ENCODE measurements around the gene ARHGEF16. TPM values are rescaled to one million over a fixed set of nuclear protein-coding genes. Genes with fewer than 3 reads are reported as not detected.

Gene ARHGEF16
- total RNA-seq, 1 experiment from 2014 or later, result 3.0 TPM

GRCh38 chr1:3516911-3517675, 62.6 kb downstream of the ARHGEF16 start:
- DNase-seq (ENCODE audit: low read depth), result no peak

- DNase-seq (ENCODE audit: low read depth), result no peak
Measured at GRCh38 chr1:3518256-3518655, 63.8 kb downstream of the ARHGEF16 start.

- no peak for DNase-seq (ENCODE audit: low read depth)
Measured at GRCh38 chr1:3518756-3519155, 64.3 kb downstream of the ARHGEF16 start.

DNA sequence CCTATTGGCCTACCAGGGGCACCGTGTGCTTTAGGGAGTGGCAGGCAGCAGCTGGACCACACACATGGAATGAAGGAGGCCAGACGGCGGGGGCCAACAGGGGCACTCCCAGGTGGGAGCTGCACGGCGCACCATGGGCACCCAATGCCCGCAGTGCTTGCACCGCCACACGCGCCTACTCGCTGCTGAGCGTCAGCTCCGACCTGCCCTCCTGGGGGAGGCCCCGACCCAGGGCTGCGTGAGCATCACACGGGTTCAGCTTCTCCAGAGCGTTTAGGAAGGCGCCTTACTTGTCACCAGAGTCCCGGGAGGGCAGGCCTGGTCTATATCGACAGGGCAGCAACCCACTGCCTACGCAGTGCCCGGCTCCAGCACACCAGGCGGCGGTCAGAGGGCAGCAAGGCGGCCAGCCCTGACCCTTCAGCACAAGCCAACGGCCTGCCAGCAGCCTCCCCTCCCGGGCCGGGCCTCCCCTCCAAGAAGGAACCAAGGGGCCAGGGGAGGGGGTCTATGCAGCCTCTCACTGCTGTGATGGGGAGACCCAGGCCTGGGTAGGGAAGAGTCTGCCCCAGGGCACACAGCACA, 64.9 kb downstream of the ARHGEF16 start:
- no peak for DNase-seq (ENCODE audit: low read depth)

DNA sequence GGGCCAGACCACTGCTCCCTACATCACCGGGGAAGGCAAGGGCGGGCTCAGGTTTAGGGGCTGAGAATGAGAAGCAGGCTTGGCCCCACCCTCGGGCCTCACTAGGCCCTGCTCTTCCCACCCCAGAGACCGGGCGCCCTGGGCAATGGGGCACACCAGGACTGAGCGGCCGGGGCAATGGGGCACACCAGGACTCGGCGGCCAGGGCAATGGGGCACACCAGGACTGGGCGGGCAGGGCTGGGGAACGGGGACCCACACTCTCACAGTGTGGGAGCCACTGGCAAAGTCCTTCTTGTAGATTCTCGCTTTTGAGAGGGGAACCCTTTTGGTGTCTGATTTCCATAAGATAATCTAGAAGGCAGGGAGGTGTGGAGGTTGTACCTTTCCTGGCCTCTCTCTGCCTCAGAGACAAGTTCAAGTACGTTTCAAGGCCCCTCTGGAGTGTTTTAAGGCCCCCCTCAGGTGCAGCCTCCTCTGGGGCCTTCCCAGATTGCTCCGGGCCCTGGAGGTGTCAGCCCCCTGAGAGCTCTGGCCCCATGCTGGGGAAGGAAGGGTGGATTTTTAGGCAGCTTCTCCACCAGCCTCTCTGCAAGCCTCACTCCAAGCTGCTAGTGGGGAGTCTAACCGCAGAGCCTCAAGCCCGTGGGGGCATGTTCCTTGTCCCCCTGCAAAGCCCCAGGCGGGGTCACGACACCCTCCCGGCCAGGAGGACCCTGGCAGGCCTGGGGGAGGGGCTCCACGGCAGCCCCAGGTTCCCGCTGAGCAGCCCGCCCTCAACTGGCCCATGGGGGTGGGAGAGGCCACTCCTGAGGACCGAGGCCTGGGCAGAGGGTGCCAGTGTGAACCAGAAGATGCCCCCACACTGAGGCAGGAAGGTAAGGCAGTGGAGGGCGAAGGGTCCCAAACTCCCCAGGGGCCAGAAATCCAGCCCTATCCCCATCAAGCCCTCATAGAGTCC, 66.2 kb downstream of the ARHGEF16 start:
- DNase-seq (ENCODE audit: low read depth), result no peak

DNA sequence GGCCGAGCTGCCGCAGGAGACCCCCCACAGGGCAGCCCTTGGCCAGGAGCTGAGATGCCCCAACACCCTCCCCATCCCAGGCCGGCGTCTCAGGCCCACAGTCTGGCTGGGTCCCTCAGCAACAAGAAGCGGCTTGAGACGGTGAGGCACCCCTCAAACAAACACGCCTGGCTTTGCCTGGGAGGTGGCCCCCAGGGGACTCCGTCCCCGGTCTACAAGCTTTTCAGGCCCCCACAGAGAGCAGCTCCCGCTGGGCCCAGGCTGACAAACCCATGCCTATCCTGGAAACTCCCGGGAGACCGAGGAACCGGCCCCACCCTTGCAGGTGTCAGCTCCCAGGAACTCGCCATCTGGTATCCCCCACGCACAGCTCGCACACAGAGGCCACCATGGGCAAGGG, 67.0 kb downstream of the ARHGEF16 start:
- DNase-seq (ENCODE audit: low read depth), result no peak

- no peak for DNase-seq (ENCODE audit: low read depth)
Measured at GRCh38 chr1:3522112-3522511, 67.6 kb downstream of the ARHGEF16 start.

DNA sequence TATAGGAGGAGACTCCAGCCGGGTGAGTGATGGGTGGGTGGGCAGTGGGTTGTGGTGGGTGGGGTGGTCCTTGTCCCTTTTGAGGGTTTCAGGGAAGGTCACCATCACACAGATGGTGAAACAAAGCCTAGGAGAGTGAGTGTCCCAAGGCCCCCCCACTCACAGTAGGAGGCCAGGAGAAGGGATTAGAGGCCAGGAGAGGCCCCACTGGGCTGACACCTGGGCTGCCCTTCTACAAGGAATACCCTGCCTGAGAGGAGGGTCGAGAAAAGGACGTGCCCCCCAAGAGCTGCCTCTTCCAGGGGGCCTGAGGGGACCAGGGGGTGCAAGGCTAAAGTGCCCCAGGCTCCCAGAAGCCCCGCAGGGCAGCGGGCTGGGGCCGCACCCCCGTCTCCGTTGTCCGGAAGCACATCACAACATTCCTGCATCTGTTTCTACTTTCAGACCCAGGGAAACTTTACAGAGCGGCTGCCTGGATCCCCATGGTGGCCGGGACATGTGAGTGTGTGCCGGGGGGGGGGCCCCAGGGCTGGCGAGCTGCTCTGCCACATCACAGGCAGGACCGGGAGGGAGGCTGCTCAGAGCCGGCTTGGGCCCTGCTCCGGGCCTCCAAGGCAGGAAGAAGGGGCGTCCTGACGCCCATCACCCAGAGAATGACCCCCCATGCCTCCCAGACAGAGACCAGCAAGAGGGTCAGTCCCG, 68.2 kb downstream of the ARHGEF16 start:
- DNase-seq (ENCODE audit: low read depth), result no peak

DNA sequence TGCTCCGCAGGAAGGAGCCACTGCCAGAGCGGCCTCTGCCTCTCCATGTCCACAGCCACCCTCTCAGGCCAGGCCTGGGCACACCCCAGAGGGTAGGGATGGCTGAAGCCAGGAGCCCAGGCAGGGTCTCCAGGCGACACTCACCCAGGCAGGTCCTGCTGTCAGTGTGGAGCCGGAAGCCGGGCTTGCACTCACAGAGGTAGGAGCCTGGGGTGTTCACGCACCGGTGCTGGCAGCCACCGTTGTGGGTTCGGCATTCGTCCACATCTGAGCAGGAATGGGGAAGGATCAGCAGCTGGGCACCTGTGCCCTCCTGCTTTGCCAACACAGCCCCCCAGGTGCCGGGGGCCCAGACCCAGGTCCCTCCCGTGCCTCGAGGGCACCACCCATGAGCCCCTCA, 69.5 kb downstream of the ARHGEF16 start:
- DNase-seq (ENCODE audit: low read depth), result no peak

DNA sequence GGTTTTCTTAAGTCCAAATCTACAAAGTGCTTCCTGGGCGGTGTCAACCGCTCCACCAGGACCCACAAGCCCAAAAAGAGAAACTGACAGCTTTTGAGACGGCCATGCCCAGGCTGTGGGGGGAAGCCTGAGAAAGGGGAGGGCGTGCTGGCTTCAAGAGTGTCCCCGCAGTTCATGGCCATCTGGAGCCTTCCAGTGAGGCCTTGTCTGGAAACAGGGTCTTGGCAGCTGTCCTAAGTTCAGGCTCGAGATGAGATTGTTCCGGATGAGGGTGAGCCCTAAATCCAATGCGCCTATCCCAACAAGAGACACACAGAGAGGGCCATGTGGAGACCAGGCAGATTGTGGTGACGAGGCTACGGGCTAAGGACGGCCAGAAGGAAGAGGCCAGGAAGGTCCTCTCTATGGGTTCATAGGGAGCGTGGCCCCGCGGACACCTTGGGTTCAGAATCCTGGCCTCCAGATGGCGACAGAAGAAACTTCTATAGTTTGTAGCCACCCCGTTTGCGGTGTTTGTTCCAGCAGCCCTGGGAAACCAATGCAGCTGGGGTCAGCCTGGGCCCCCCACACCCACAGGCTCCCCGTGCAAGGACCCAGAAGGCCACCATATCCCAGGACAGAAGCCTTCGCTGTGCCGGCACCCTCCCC, 70.2 kb downstream of the ARHGEF16 start:
- DNase-seq (ENCODE audit: low read depth), result no peak

DNA sequence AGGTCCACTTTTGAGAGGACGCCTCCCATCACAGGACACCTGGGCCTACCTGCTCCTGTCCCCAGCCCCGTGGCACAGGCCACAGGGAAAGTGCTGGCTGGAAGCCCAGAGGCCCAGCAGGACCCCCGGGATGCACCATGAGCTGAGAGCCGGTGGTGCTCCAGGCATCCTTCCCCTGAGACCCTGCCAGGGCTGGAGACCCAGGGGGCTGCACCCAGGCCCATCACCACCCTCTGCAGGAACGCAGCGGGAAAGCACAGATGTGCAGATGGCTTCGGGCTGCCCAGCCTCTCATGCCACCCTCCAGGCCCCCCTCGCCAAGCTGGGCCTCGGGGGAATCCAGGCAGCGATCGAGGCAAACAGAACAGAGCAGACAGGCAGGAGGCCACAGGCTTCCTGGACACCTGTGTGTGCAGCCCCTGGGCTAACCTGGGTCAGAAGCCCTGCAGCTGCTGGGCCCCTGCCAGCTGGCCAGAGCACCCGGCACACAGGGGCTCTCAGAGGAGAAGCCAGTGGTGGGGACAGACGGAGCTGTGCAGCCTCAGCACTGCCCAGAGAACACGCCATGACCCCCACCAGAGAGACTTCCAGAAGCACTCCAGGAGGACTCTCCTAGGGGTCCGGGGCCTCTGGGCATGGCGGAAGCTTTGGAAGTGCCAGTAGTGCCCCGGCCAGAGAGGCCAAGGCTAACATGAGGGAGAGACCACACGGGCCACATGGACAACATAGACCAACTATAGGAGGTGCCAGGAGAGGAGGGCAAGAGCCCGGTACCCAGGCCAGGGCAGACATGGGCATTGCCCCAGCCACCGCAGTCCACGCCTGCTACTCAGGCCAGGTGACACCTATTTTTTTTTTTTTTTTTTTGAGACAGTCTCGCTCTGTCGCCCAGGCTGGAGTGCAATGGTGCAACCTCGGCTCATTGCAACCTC, 71.4 kb downstream of the ARHGEF16 start:
- no peak for DNase-seq (ENCODE audit: low read depth)

- no peak for DNase-seq (ENCODE audit: low read depth)
Measured at GRCh38 chr1:3527774-3528173, 73.3 kb downstream of the ARHGEF16 start.

DNA sequence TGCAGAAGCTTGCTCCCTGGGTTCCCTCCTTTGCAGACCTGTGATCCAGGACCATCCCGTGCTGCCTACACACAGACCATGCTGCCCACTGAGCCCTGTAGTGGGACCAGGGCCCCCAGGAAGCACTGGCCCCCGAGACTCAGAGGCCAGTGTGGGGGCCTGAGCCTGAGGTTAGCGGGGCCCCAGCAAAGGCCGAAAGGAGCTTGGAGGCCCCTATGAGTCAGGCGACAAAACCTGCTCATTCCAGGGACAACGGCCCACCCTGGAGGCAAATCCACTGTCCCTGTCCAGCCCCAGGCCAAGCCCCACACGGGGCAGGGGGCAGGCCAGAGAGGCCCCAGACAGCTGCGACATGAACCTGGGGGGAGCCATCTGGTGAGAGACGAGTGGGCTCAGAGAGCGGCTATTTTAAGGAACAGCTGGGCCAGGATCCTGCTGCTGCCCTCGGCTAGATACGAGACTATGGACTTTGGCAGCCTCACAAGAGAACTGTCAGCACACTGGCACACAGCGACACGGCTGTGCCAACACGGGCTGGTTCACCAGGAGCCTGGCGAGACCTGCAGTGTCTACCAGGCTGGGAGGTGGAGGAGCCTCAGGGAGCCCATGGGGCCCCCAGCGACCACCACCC, 74.7 kb downstream of the ARHGEF16 start:
- DNase-seq (ENCODE audit: low read depth), result no peak

- peak; percentile 57 for DNase-seq (ENCODE audit: low read depth)
Measured at GRCh38 chr1:3530086-3530925, 75.8 kb downstream of the ARHGEF16 start.
